Keratinocyte (primary cell): ENCODE results near the gene KRT7. TPM values are rescaled to one million over a fixed set of nuclear protein-coding genes. Genes with fewer than 3 reads are reported as not detected.

Experiments
- DNase-seq: peaks from one replicate; pipeline ENCODE4 v3.0.0-alpha.2; 2011; ENCODE audit warnings: low read depth, missing footprints, low spot score
- FAIRE-seq: peaks from 2 replicates; lab custom pipeline; 2011; peaks lifted over from hg19 to GRCh38; lab: Jason Lieb, UNC
- H2AFZ ChIP-seq: 2 replicates; pipeline ENCODE4 v1.6.0; 2012; ENCODE audit warnings: low read length, control low read depth, inconsistent platforms; ENCODE audit not compliant: control insufficient read depth
- H3K27ac ChIP-seq: 2 replicates; pipeline ENCODE4 v1.5.1; 2011; ENCODE audit warnings: low read length; ENCODE audit not compliant: control insufficient read depth, insufficient read depth
- H3K27me3 ChIP-seq: 3 replicates; pipeline ENCODE4 v1.6.0; 2011; ENCODE audit warnings: low read length; ENCODE audit not compliant: control insufficient read depth, insufficient read depth; ENCODE audit errors: extremely low read depth
- H3K36me3 ChIP-seq, 2 experiments: 2 replicates in 1 of 2; 3 replicates in 1 of 2; pipeline ENCODE4 v1.5.1; 2011; ENCODE audit warnings: low read length in 2 of 2, mild to moderate bottlenecking in 1 of 2; ENCODE audit not compliant: control insufficient read depth in 2 of 2, insufficient read depth in 2 of 2; ENCODE audit errors: extremely low read depth in 1 of 2
- H3K4me1 ChIP-seq: 3 replicates; pipeline ENCODE4 v1.5.1; 2011; ENCODE audit warnings: low read length; ENCODE audit not compliant: control insufficient read depth, insufficient read depth; ENCODE audit errors: extremely low read depth
- H3K4me2 ChIP-seq: 3 replicates; pipeline ENCODE4 v1.6.0; 2011; ENCODE audit warnings: low read depth, low read length; ENCODE audit not compliant: control insufficient read depth, insufficient read depth; ENCODE audit errors: extremely low read depth
- H3K4me3 ChIP-seq, 3 experiments: fragments of 200-600 bp in 1 of 3; sonication (generic) in 1 of 3; 2 replicates in 2 of 3; 3 replicates in 1 of 3; pipeline ENCODE4 v1.5.1; 2011 to 2016; ENCODE audit warnings: low read length in 3 of 3, mild to moderate bottlenecking in 3 of 3, control low read depth in 2 of 3, inconsistent platforms in 1 of 3, low read depth in 1 of 3, mixed read lengths in 1 of 3, mixed run types in 1 of 3, moderate library complexity in 1 of 3; ENCODE audit not compliant: control insufficient read depth in 2 of 3, insufficient read depth in 2 of 3; ENCODE audit errors: extremely low read depth in 1 of 3
- H3K79me2 ChIP-seq: 2 replicates; pipeline ENCODE4 v1.6.0; 2012; ENCODE audit warnings: low read length; ENCODE audit not compliant: control insufficient read depth, insufficient read depth
- H3K9ac ChIP-seq: 3 replicates; pipeline ENCODE4 v1.6.0; 2011; ENCODE audit warnings: low read length; ENCODE audit not compliant: control insufficient read depth, insufficient read depth; ENCODE audit errors: extremely low read depth
- H3K9me1 ChIP-seq: 3 replicates; pipeline ENCODE4 v1.6.0; 2011; ENCODE audit warnings: low read length; ENCODE audit not compliant: control insufficient read depth, insufficient read depth; ENCODE audit errors: extremely low read depth
- H3K9me3 ChIP-seq: 2 replicates; pipeline ENCODE4 v1.5.1; 2012; ENCODE audit warnings: low read depth, low read length; ENCODE audit not compliant: control insufficient read depth
- H4K20me1 ChIP-seq: 3 replicates; pipeline ENCODE4 v1.6.0; 2011; ENCODE audit warnings: low read length; ENCODE audit not compliant: control insufficient read depth, insufficient read depth; ENCODE audit errors: extremely low read depth
- CTCF ChIP-seq, 3 experiments: IDR thresholded peaks in 1 of 3; conservative IDR thresholded peaks in 1 of 3; optimal IDR thresholded peaks in 1 of 3; 2 replicates in 2 of 3; 3 replicates in 1 of 3; pipeline versions ENCODE3 to v1.5.1; 2011; ENCODE audit warnings: low read length in 3 of 3, mild to moderate bottlenecking in 3 of 3, moderate library complexity in 2 of 3, control low read depth in 1 of 3, inconsistent platforms in 1 of 3; ENCODE audit not compliant: insufficient read depth in 2 of 3; ENCODE audit errors: extremely low read depth in 1 of 3
- EZH2 ChIP-seq: IDR thresholded peaks from one replicate; pipeline ENCODE4 v1.6.1; 2012; ENCODE audit warnings: inconsistent platforms, mild to moderate bottlenecking, low read length, moderate library complexity
- dilution Hi-C: fragments of 300-500 bp; cut with MboI; formaldehyde crosslinking; loops from one replicate; pipeline ENCODE4 v1.7.0; 2020; ENCODE audit warnings: low sequenced_read_pairs; ENCODE audit not compliant: extremely low pct_ligation_motif_present
- polyA plus RNA-seq, 5 experiments: library from polyadenylated mRNA; depleted of rRNA in 3 of 5; stranded (reverse) in 3 of 5; stranded (forward) in 1 of 5; unstranded in 1 of 5; fragments of >200 nt; gene quantifications; 1 replicate in 1 of 5; 2 replicates in 3 of 5; 3 replicates in 1 of 5; pipeline versions ENCODE4 v1.2.1 to v1.2.3, GENCODE V29; 2011 to 2012; ENCODE audit warnings: missing spikeins in 2 of 5, low read depth in 1 of 5, low replicate concordance in 1 of 5

The KRT7 gene
- polyA plus RNA-seq, 1 donor (not counting 4 experiments of a cell fraction or from before 2014, with no cell fraction given) = 112 TPM

- H3K9ac ChIP-seq = no peak overlapping the region
- no peaks in the 10 kb centered on the region for H3K36me3 ChIP-seq
- no peaks in the 10 kb centered on the region for H3K27me3 ChIP-seq
- no peak for FAIRE-seq
- no peaks in the 10 kb centered on the region for H3K9me1 ChIP-seq
- dilution Hi-C loops = no loop called here
- no peak overlapping the region for H3K4me3 ChIP-seq
- H3K4me1 ChIP-seq = peaks cover 27% of the 10 kb centered on the region
- H3K79me2 ChIP-seq = no peaks in the 10 kb centered on the region
- H4K20me1 ChIP-seq = no peaks in the 10 kb centered on the region
- DNase-seq = no peak
- no peak overlapping the region for H2AFZ ChIP-seq
- TF ChIP-seq EZH2 (no peak), CTCF (optimal IDR thresholded peaks at IDR 0.05 in 1 of 3, IDR thresholded peaks at IDR 0.05 in 1 of 3, conservative IDR thresholded peaks at IDR 0.05 in 1 of 3; ENCODE audit: extremely low read depth in 1 of 3, insufficient read depth in 2 of 3, low read length in 3 of 3) (no peak)
- no peak overlapping the region for H3K27ac ChIP-seq
- H3K9me3 ChIP-seq = no peaks in the 10 kb centered on the region
- no peak overlapping the region for H3K4me2 ChIP-seq
Observed at GRCh38 chr12:52245962-52246569, 13.0 kb downstream of the KRT7 start.

GRCh38 chr12:52246720-52247621 is 13.9 kb downstream of the KRT7 start:
- H3K4me1 ChIP-seq = peaks cover 27% of the 10 kb centered on the region
- no peak overlapping the region for H2AFZ ChIP-seq
- H3K27ac ChIP-seq = no peak overlapping the region
- H3K36me3 ChIP-seq = no peaks in the 10 kb centered on the region
- H3K4me2 ChIP-seq = no peak overlapping the region
- dilution Hi-C loops = no loop called here
- DNase-seq (no peak), FAIRE-seq (no peak)
- no peak overlapping the region for H3K4me3 ChIP-seq
- H3K79me2 ChIP-seq = no peaks in the 10 kb centered on the region
- H4K20me1 ChIP-seq = no peaks in the 10 kb centered on the region
- H3K9me1 ChIP-seq = no peaks in the 10 kb centered on the region
- no peaks in the 10 kb centered on the region for H3K9me3 ChIP-seq
- no peaks in the 10 kb centered on the region for H3K27me3 ChIP-seq
- TF ChIP-seq EZH2 = no peak
- no peak for TF ChIP-seq CTCF (optimal IDR thresholded peaks at IDR 0.05 in 1 of 3, IDR thresholded peaks at IDR 0.05 in 1 of 3, conservative IDR thresholded peaks at IDR 0.05 in 1 of 3; ENCODE audit: extremely low read depth in 1 of 3, insufficient read depth in 2 of 3, low read length in 3 of 3)
- H3K9ac ChIP-seq = no peak overlapping the region
